CD4-positive, alpha-beta T cell treated with Interleukin-12 subunit alpha and Interleukin-12 subunit beta, for 1 hour (primary cell): ENCODE data around the gene OXTR.

Source experiments
- DNase-seq: peaks from one replicate; pipeline ENCODE4 v3.0.0-alpha.2; 2020

Gene OXTR

GRCh38 chr3:8767256-8767666, 2.2 kb downstream of the OXTR start:
- no peak for DNase-seq

- DNase-seq = no peak
Observed at GRCh38 chr3:8766148-8766547, 3.3 kb downstream of the OXTR start.

DNA sequence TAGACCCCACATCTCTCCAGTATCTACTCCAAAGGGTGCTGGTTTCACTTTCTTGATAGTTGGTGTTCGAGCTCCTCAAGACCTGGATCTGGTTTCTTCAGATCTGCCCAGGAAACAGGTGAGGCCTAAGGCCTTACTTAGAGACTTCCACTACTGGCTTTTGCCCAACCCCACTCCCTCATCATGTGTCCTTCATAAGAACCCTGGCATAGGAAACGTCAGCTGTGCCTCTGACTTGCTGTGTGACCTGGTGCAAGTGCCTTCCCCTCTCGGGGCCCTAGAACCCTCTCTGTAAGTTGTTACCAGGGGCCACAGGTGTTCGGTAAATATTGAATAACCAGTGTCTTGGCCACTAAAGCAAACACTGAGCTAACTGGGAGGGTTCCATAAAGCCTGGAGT, 3.9 kb downstream of the OXTR start:
- DNase-seq = no peak

DNA sequence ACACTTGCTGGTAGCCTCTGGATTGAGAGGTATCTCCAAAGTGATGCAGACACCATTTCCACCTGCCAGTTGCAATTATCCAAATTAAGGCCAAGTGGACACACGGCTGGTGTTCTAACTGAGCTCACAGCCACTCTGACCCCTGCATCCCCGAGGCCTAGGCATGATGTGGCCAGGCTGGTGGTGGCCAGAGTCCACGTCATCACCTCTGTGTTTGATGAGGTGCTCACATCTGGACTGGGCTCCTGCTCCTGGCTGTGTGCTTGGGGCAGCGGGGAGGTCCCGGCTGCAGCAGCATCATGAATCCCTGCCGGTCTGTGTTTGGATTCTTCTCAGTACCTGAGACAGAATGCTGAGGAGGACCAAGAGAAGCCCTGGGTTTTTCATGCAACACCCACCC, 4.9 kb downstream of the OXTR start:
- DNase-seq = no peak

DNA sequence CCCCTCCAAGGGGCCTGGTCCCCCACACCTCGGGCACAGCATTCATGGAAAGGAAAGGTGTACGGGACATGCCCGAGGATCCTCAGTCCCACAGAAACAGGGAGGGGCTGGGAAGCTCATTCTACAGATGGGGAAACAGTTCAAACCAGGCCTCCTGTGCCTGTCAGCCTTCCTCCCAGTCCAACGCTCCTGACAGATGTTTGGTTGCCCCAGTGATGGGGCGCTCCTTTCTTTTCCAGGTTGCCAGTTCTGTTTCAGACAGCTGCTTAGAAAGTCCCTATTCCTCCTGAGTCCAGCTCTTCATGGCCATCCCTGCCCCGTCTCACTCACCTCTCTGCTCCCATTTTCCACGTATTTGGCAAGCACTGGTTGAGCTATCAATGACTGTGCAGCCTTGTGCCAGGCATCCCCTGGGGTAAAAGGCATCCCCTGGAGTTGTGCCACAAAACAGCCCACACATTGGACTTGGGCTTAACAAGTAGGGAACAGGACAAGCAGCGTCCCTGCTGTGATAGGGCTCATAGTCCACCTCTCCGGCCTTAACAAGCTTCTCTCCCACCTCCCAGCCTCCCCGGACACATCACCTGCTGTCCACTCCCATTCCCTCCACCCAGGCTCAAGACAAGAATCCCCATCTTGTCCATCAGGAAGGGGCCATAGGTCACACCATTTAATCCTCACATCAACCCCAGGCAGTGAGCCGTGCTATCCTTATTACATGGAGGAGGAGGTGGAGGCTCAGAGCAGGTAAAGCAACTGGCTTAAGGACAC, 6.6 kb downstream of the OXTR start:
- no peak for DNase-seq

- DNase-seq = no peak
Observed at GRCh38 chr3:8761866-8762265, 7.5 kb downstream of the OXTR start.

GRCh38 chr3:8760506-8760905, 8.9 kb downstream of the OXTR start:
- DNase-seq = no peak

- DNase-seq = no peak
Observed at GRCh38 chr3:8760091-8760490, 9.3 kb downstream of the OXTR start.

DNA sequence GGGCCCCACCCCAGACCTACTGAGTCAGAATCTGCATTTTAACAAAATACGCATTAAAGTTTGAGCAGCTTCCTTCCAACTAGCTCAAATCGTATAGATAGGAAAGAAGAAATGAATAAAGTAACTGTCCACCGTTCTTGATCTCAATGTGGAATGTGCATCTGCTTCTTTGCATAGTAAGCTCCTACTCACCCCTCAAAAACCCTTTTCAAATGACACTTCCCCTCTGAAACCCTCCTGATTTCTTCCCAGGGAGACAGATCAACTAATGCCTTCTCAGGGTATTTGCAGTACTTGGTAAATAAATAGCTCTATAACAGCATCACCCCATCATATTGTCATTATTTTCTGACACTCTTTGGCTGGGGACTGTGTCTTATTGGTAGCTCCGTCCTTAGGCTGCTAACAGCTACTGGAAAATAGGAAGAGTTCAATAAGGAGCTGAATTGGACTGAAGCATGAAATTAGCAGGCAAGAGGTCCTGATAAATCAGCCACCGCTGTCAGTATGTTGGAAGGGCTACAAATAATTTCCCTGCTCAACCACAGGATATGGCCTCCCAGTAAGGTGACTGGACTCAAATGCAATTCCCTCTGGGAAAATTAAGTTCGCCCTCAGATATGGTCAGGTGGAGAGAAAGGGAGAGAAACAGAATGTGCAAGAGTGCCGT, 10.2 kb downstream of the OXTR start:
- no peak for DNase-seq

GRCh38 chr3:8757551-8758518, 11.6 kb downstream of the OXTR start:
- DNase-seq = no peak

- no peak for DNase-seq
Observed at GRCh38 chr3:8756671-8757070, 12.7 kb downstream of the OXTR start.

DNA sequence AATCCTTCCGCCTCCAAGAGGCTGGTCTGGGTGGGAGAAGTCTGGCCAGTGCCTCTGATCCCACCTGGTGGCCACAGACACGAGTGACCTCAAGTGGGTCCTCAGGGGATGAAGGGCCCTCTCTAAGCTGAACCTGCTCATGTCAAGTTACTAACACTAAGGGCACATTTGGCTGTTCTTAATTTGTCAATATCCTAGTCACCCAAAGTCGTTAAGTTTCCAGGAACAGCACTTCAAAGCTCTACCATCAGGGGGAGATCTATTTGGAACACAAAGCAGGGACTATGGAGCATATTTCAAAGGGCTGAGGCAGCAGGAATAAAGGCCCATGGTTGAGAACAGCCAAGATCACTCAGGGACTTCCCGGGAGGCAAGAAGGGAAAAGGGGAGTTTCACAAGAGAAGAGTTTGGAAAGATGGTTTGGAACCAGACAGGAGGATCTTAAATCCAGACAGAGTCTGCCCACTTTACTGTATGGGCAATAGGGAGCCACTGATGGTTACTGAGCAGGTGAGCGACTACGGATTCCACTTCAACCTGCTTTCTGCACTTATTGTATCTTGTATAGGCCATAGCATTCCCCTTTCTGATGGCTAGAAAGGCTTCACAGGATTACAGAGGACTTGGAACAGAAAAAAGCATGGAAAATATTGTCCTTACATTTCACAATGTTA, 13.7 kb downstream of the OXTR start:
- DNase-seq = no peak

GRCh38 chr3:8755097-8755496, 14.3 kb downstream of the OXTR start:
- DNase-seq = no peak

DNA sequence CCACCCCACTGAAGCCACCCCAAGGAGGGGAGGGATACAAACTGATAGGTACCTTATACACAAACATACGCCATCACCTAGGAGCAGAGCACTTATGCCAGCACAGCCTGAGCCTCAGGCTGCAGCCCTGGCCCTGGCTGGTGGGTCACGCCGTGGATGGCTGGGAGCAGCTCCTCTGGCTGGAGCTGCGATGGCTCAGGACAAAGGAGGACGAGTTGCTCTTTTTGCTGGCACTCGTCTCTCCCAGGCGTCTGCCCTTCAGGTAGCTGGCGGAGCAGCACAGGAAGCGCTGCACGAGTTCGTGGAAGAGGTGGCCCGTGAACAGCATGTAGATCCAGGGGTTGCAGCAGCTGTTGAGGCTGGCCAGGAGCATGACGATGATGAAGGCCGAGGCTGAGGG, 16.6 kb downstream of the OXTR start:
- DNase-seq = no peak

GRCh38 chr3:8749316-8749715, 20.1 kb downstream of the OXTR start:
- DNase-seq = no peak

- no peak for DNase-seq
Observed at GRCh38 chr3:8746780-8747345, 22.6 kb downstream of the OXTR start.

GRCh38 chr3:8745619-8746370, 23.6 kb downstream of the OXTR start:
- DNase-seq = no peak

- no peak for DNase-seq
Observed at GRCh38 chr3:8743911-8744310, 25.5 kb downstream of the OXTR start.

GRCh38 chr3:8743021-8743601, 26.3 kb downstream of the OXTR start:
- no peak for DNase-seq

- no peak for DNase-seq
Observed at GRCh38 chr3:8741581-8742261, 27.7 kb downstream of the OXTR start.
